ENCODE measurements around the gene PIGU.
"Not testable (repeated sequence)": the region's sequence is repeated elsewhere in the genome, so short reads cannot be mapped to it uniquely, and the experiment has no call there.

Gene PIGU

GRCh38 chr20:34621383-34622367 lies 55.2 kb downstream of the PIGU start:
- H3K4me3 ChIP-seq (replicated peaks; ENCODE audit: low read depth, low read length): no peak overlapping the region
- no peak for DNase-seq (ENCODE audit: extremely low read depth, low read depth)
- no peak for TF ChIP-seq CTCF (IDR thresholded peaks at IDR 0.05; ENCODE audit: low read depth, low read length, missing control alignments)

- H3K4me3 ChIP-seq (replicated peaks; ENCODE audit: low read depth, low read length): no peak overlapping the region
- no peak for DNase-seq (ENCODE audit: extremely low read depth, low read depth)
- TF ChIP-seq CTCF (IDR thresholded peaks at IDR 0.05; ENCODE audit: low read depth, low read length, missing control alignments): no peak
Measured at GRCh38 chr20:34621036-34621343, 55.9 kb downstream of the PIGU start.

- no peak overlapping the region for H3K4me3 ChIP-seq (replicated peaks; ENCODE audit: low read depth, low read length)
- no peak for DNase-seq (ENCODE audit: extremely low read depth, low read depth)
- TF ChIP-seq CTCF (IDR thresholded peaks at IDR 0.05; ENCODE audit: low read depth, low read length, missing control alignments): no peak
Measured at GRCh38 chr20:34618676-34619075, 58.2 kb downstream of the PIGU start.

GRCh38 chr20:34616913-34617312 lies 60.0 kb downstream of the PIGU start:
- DNase-seq (ENCODE audit: extremely low read depth, low read depth); H3K4me3 ChIP-seq (replicated peaks; ENCODE audit: low read depth, low read length): not testable (repeated sequence)

- TF ChIP-seq CTCF (IDR thresholded peaks at IDR 0.05; ENCODE audit: low read depth, low read length, missing control alignments): no peak
- DNase-seq (ENCODE audit: extremely low read depth, low read depth): no peak
- no peak overlapping the region for H3K4me3 ChIP-seq (replicated peaks; ENCODE audit: low read depth, low read length)
Measured at GRCh38 chr20:34615477-34615876, 61.4 kb downstream of the PIGU start.

GRCh38 chr20:34611976-34612375 lies 64.9 kb downstream of the PIGU start:
- not testable (repeated sequence) for DNase-seq (ENCODE audit: extremely low read depth, low read depth)

GRCh38 chr20:34607066-34607465 lies 69.8 kb downstream of the PIGU start:
- H3K4me3 ChIP-seq (replicated peaks; ENCODE audit: low read depth, low read length): no peak overlapping the region
- no peak for TF ChIP-seq CTCF (IDR thresholded peaks at IDR 0.05; ENCODE audit: low read depth, low read length, missing control alignments)
- no peak for DNase-seq (ENCODE audit: extremely low read depth, low read depth)

More at GRCh38 chr20:34611976-34612375, 64.9 kb downstream of the PIGU start:
- H3K4me3 ChIP-seq (replicated peaks; ENCODE audit: low read depth, low read length): not testable (repeated sequence)
